ENCODE data around the gene CCL26.
"Not testable (repeated sequence)": the region's sequence is repeated elsewhere in the genome, so short reads cannot be mapped to it uniquely, and the experiment has no call there.

The CCL26 gene

DNA sequence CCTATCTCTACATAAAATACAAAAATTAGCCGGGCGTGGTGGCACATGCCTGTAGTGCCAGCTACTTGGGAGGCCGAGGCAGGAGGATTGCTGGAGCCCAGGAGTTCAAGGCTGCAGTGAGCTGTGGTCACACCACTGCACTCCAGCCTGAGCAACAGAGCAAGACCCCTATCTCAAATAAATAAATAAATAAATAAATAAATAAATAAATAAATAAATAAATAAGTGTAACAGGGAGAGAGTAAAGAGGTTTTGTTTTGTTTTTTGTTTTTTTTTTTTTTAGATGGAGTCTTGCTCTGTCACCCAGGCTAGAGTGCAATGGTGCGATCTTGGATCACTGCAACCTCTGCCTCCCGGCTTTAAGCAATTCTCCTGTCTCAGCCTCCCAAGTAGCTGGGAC is 20.6 kb upstream of the CCL26 start:
- DNase-seq: not testable (repeated sequence)

DNA sequence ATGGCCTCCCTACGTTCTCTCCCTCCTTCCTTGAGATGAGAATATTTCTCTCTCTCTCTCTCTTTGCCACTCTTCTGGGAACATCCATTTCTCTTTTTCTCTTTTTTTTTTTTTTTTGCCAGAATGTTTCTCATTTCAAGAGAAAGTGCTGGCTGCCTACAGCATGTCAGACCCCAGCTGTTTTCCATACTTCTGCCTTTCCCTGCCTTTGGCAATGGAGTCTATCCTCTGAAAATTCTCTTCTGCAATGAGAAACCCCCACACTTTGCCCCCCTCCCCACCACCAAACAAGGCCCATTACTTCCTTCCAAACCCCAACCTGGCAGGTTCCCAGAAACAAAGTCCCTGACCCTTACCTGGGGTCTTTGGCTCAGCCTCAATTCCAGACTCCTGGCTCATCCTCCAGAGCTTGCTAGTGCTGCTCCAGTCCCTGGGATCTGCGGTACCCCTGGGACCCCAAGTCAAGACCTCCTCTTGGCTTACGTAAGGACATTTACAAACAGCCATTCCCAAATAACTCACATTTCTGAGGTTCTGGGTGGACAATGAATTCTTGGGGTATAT is 17.4 kb upstream of the CCL26 start:
- no peak for DNase-seq

DNA sequence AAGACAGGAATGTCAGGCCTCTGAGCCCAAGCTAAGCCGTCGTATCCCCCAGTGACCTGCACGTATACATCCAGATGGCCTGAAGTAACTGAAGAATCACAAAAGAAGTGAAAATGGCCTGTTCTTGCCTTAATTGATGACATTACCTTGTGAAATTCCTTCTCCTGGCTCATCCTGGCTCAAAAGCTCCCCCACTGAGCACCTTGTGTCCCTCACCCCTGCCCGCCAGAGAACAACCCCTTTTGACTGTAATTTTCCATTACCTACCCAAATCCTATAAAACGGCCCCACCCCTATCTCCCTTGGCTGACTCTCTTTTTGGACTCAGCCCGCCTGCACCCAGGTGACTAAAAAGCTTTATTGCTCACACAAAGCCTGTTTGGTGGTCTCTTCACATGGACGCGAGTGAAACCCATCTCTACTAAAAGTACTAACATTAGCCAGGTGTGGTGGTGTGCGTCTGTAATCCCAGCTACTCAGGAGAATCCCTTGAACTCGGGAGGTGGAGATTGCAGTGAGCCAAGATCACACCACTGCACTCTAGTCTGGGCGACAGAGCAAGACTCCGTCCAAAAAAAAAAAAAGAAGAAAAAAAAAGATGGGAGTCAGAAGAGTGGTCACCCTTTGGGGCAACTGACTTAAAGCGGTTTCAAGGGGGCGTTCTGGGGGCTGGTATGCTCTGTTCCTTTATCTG is 16.3 kb upstream of the CCL26 start:
- DNase-seq: not testable (repeated sequence)

DNA sequence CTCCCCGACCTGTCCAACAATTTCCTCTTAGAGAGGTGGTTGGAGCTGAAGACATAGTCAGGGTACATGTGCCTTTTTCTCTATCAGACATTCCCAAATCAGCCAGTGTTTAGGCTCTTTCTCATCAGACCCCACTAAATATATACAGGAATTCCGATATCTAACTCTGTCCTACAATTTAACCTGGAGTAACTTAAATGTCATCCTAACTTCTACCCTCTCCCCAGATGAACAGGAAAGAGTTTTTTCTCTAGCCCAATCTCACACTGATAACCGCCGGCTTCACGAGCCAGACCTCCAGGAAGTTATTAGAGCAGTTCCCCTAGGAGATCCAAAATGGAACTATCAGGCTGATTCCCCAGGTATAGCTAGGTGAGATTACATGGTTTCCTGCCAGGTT is 11.0 kb upstream of the CCL26 start:
- DNase-seq: not testable (repeated sequence)

DNA sequence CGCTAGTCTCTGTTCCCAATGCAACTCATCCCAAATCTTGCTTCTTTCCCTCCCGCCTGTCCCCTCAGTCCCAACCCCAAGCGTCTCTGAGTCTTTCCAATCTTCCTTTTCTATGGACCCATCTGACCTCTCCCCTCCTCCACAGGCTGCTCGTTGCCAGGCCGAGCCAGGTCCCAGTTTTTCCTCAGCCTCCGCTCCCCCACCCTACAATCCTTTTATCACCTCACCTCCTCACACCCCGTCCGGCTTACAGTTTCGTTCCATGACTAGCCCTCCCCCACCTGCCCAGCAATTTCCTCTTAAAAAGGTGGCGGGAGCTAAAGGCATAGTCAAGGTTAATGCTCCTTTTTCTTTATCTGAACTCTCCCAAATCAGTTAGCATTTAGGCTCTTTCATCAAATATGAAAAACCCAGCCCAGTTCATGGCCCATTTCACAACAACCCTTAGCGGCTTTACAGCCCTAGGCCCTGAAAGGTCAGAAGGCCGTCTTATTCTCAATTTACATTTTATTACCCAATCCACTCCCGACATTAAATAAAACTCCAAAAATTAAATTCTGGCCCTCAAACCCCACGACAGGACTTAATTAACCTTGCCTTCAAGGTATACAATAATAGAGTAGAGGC is 8.7 kb upstream of the CCL26 start:
- DNase-seq: not testable (repeated sequence)

DNA sequence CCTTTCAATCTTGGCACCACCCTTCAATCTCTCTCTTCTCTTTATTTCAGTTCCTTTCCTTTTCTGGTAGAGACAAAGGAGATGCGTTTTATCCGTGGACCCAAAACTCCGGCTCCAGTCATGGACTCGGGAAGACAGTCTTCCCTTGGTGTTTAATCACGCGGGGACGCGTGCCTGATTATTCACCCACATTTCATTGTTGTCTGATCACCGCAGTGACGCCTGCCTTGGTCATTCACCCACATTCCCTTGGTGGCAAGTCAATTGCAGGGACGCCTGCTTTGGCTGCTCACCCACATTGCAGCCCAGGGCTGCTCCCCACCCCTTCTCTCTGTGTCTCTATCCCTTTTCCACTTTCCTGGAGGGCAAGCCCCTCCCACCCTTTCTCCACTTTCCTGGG is 7.5 kb upstream of the CCL26 start:
- DNase-seq: not testable (repeated sequence)

DNA sequence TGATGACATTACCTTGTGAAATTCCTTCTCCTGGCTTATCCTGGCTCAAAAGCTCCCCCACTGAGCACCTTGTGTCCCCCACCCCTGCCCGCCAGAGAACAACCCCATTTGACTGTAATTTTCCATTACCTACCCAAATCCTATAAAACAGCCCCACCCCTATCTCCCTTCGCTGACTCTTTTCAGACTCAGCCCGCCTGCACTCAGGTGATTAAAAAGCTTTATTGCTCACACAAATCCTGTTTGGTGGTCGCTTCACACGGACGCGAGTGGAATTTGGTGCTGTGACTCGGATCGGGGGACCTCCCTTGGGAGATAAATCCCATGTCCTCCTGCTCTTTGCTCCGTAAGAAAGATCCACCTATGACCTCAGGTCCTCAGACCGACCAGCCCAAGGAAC is 7.0 kb upstream of the CCL26 start:
- DNase-seq: not testable (repeated sequence)

DNA sequence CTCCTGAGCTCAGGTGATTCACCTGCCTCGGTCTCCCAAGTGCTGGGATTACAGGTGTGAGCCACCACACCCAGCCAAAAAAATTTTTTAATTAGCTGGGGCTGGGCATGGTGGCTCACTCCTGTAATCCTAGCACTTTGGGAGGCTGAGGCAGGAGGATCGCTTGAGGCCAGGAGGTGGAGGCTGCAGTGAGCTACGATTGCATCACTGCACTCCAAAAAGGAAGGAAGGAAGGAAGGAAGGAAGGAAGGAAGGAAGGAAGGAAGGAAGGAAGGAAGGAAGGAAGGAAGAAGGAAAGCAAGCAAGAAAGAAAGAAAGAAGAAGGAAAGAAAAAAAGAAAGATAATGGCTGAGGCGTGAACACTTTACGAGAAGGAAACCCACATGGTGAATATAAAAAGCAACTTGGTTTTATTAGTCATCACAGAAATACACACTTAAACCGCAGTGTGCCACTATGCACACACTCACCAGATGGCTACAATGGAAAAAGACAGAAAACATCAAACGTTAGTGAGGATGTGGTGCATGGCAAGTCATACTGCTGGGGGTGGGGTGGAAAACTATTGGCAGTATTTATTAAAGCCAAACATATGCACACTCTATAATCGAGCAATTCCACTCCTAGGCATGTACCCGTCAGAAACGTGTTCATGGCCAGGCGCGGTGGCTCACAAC is 4.4 kb upstream of the CCL26 start:
- DNase-seq: peak in 6 of 56 donors; percentile 0 to 35 (median 4)

DNA sequence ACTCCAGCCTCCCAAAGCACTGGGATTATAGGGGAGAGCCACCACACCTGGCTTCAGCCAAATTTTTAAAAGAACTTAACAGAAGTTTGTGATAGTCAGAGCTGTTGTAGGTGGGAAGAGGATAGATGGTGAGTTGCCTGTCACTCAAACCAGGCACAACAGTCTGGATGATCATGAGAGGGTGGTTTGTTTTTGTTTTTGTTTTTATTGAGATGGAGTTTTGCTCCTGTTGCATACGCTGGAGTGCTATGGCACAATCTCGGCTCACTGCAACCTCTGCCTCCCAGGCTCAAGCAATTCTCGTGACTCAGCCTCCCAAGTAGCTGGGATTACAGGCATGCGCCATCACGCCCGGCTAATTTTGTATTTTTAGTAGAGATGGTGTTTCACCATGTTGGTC is 1.9 kb upstream of the CCL26 start:
- not testable (repeated sequence) for DNase-seq

DNA sequence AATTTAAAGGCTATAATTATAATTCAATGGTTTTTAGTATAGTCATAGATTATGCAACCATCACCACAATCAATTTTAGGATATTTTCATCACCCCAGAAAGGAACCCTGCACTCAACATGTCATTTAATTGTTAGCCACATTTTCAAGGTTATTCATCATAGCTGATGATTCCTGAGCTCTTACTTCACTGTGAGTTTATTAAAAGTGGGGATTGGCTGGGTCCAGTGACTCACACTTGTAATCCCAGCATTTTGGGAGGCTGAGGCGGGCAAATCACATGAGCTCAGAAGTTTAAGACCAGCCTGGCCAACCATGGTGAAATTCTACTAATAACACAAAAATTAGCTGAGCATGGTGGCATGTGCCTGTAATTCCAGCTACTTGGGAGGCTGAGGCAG is 787 bp downstream of the CCL26 start:
- DNase-seq: no peak

DNA sequence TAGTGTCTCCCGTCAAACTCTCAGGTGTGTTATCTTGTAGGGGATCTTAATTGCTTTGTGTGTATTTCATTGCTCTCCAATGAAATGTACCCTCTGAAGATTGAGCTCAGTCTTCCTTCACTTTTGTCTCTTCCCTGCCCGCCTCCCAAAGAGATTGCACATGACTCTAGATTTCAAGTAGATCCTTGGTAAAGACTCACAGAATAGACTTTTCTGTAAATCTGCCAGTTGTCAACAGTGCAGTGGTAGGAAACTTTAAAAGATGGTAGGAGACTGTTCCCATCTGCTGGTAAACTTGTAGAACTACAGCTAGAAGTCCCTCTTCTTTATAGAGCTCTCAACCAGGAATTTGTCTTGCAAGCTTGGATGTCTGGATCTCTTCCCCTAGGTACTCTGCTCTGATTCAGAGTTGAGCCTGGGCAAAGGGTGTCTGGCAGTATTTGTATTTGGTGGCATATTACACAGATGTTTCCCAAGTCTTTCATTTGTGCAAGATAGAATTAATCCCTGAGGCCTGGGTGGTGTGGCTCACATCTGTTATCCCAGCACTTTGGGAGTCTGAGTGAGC is 9.6 kb downstream of the CCL26 start:
- peak in 3 of 56 donors; percentile 9 to 48 (median 18) for DNase-seq

DNA sequence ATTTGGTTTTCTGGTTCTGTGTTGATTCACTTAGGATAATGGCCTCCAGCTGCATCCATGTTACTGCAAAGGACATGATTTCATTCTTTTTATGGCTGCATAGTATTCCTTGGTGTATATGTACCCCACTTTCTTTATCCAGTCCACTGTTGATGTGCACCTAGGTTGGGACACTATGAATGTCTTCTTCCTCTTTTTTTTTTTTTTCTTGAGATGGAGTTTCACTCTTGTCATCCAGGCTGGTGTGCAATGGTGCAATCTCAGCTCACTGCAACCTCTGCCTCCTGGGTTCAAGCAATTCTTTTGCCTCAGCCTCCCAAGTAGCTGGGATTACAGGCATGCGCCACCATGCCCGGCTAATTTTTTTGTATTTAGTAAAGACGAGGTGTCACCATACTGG is 10.2 kb downstream of the CCL26 start:
- not testable (repeated sequence) for DNase-seq

DNA sequence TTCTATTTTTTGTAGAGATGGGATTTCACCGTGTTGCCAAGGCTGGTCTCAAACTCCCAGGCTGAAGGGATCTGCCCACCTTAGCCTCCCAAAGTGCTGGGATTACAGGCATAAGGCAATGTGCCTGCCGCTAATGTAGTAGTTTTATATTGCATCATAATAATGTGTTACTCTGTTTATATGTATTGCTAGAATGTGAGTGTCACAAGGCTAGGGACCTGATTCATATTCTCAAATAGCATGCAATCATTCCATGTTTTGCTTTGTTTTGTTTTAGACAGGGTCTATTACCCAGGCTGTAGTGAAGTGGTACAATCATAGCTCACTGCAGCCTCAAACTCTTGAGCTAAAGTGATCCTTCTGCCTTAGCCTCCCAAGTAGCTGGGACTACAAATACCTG is 13.5 kb downstream of the CCL26 start:
- DNase-seq: no peak

DNA sequence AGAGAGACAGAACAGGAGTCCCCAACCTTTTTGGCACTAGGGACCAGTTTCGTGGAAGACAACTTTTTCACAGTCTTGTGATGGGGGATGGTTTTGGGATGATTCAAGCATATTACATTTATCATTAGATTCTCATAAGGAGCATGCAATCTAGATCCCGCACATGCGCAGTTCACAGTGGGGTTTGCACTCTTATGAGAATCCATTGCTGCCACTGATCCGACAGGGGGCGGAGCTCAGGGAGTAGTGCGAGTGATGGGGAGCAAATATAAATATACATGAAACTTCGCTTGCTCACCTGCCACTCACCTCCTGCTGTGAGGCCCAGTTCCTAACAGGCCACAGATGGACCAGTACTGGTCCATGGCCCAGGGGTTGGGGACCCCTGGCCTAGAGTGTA is 14.2 kb downstream of the CCL26 start:
- DNase-seq: no peak

DNA sequence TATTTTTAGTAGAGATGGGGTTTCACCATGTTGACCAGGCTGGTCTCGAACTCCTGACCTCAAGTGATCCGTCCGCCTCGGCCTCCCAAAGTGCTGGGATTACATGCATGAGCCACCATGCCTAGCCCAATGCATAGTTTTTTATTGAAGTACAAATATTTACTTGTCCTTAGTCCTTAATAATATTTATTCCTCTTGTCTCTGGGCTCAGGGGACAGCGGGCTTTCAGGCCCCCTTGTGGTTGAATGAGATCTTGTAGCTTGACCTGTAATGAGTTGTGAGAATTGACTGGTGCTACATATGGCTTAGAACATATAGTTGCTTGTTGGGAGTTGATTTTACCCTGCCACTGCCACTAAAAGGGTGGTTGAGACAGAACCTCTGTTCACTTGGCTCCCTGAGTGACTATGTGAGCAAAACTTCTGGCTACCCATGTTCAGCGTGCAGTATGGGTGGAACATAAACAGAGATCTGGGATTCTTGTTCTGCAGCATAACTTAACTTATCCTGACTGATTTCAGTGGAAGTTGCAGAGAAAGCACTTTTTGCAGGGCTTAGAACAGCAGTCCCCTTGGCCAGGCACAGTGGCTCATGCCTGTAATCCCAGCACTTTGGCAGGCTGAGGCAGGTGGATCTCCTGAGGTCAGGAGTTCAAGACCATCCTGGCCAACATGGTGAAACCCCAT is 14.9 kb downstream of the CCL26 start:
- DNase-seq: peak in 4 of 56 donors; percentile 6 to 33 (median 11)

DNA sequence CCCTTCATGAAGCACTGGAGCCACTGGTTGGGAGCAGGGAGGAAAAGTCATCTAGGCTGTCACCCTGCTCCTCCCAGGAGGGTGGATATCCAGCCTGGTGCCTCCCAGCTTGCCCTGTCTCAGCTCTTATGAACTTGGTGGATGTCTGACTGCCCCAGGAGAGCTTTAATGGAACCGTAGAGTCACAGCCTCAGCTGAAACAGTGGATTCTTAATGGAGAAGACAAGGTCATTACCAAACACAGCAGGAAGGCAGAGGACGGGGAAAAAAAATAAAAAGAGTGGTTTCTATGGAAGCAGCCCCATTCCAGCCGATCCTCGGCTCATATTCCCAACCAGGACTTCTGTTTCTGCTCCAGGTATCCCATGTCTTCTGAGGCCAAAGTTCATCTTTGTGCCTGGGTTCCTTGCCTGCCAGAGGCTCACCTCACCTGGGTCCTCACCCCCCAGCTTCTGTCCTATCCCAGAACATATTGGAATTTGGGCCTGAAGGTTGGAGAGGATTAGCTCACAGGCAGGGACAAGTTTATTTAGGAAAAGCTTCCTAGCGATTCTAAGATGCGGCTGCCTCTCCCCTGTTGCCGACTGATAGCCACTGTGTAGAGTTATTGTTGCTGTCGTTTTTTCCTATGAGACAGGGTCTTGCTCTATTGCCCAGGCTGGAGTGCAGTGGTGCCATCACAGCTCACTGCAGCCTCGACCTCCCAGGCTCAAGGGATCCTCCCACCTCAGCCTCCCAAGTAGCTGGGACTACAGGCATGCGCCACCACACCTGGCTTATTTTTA is 15.6 kb downstream of the CCL26 start:
- no peak for DNase-seq

DNA sequence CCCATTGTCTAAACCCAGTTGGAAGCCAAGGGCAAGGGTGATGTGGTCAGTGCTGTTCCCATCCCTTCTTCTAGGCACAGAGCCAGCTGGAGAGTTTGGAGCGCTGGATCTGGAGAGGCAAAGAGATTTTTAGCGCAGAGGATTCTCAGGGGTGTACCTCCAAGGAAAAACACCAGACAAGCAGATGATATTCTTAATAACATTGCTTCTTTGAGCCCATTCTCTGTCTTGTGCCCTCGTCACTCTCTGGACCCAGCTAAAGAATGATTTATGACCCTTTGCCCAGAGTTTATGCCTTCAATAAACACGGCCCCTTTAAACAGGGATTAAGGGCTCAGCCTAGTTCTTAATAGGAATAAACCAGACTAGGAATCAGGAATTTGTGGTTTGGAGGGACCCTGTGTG is 28.6 kb downstream of the CCL26 start:
- DNase-seq: no peak

DNA sequence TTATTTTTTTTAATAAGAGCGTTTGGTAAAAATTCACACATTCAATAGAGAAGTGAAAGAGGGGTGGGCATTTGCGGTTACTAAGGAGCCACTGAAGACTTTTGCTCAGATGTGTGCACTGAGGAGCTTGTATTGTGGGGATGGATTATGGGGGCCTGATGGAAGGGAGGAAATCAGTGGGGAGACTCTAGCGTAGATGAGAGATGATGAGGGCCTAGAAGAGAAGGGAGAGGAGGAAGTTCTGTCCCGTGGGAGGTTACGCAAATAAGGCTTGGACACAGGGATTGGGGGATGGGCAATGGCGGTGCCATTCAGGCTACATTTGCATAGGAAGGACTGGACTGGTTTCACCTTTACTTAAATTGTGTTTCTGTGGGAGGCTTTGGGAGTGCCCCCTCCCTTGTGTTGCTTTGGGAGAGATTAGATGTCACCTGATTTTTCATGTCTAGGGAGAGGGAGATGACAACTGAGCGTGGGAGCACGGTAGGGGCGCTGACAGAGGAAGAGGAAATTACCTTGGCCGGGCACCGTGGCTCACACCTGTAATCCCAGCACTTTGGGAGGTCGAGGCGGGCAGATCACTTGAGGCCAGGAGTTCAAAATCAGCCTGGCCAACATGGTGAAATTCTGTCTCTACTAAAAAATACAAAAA is 31.0 kb downstream of the CCL26 start:
- peak in 3 of 56 donors; percentile 1 to 28 (median 1) for DNase-seq

DNA sequence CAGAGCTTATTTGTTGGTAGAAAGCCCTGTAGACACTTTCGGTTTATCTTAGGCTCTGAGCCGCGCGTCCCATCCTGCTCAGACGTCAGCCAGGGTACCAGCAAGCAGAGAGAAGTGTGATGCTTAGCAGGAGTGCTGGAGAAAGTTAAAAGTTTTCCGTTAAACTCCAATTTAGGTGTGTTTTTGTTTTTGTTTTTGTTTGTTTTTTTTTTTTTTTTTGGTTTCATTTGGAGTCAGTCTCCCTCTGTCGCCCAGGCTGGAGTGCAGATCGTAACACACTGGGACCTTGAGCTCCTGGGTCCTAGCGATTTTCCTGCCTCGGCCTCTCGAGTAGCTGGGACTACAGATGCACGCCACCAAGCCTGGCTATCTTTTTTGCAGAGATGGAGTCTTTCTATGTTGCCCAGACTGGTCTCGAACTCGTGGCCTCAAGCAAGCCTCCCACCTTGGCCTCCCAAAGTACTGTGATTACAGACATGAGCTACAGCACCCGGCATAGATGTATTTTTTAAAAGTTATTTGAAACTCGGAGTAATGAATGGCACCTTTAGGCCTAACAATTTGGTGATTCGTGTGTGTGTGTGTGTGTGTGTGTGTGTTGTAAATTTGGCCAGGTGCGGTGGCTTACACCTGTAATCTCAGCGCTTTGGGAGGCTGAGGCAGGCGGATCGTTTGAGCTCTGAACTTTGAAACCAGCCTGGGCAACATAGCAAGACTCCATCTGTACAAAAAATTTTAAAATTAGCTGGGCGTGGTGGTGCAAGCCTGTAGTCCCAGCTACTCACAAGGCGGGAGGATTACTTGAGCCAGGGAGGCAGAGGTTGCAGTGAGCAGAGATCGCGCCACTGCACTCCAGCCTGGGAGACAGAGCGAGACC is 32.0 kb downstream of the CCL26 start:
- DNase-seq: peak in 1 of 56 donors; percentile 21

Measured in amygdala (tissue), 56 donors.